GM18519 (cell line): Measurements from ENCODE around the gene RBM23.
"Not testable (repeated sequence)": the region's sequence is repeated elsewhere in the genome, so short reads cannot be mapped to it uniquely, and the experiment has no call there.

Experiments
- ATAC-seq: cut with Tn5 transposase; IDR thresholded peaks from one replicate; pipeline ENCODE4 v1.9.1; 2021; ENCODE audit warnings: mild to moderate bottlenecking, moderate library complexity; ENCODE audit not compliant: unreplicated experiment, low FRiP score

Gene RBM23

GRCh38 chr14:22870811-22871223, 48.1 kb downstream of the RBM23 start:
- ATAC-seq, result peak; percentile 39

DNA sequence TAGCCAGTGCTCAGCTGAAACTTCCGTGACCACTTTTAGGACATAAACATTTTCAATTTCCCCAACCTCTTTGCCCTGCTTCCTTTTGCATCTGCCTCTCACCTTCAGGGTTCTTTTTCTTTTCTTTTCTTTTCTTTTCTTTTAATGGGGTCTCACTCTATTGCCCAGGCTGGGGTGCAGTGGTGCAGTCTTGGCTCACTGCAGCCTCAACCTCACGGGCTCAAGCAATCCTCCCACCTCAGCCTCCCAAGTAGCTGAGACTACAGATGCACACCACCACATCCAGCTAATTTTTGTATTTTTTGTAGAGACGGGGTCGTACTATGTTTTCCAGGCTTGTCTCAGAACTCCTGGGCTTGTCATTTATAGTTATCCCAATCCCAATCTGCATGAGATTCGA, 52.1 kb downstream of the RBM23 start:
- ATAC-seq, result no peak

- ATAC-seq, result no peak
Observed at GRCh38 chr14:22865424-22866405, 53.2 kb downstream of the RBM23 start.

DNA sequence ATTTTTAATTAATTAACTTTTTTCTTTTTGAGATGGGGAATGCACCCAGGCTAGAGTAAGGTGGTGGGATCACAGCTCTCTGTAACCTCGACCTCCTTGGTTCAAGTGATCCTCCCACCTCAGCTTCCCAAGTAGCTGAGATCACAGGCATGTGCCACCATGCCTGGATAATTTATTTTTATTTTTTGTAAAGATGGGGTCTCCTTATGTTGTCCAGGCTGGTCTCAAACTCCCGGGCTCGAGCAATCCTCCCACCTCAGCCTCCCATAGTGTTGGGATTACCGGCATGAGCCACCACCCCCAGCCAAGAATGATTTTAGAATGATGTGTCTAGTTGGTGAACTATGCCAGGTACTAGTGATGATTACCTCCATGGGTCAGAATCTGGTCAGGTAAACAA, 54.0 kb downstream of the RBM23 start:
- ATAC-seq, result no peak

DNA sequence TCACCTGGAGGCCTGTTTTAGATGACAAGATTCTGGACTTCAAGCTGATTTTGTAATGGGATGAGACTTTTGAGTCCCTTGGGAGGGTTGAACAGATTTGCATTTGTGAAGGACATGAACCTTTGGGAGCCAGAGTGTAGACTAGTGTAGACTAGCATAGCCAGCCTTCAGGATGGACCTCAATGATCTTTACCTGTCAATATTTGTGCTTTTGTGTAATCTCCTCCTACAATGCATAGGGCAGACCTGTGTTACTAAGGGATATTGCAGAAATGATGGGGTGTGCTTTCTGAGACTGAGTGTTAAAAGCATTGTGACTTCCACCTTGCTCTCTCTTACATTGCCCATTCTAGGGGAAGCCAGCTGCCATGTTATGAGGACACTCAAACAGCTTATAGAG, 57.3 kb downstream of the RBM23 start:
- no peak for ATAC-seq

DNA sequence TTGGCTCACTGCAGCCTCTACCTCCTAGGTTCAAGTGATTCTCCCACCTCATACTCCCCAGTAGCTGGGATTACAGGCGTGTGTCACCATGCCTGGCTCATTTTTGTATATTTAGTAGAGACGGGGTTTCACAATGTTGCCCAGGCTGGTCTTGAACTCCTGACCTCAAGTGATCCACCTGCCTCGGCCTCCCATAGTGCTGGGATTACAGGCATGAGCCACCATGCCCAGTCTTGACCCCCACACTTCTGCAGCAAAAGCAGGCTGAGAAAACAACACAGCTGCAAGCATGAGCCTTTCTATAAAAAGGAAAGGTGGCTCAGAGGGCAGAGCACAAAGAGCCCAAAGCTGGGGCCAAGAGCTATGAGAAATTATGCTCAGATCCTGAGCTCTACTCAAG, 58.6 kb downstream of the RBM23 start:
- ATAC-seq, result not testable (repeated sequence)

DNA sequence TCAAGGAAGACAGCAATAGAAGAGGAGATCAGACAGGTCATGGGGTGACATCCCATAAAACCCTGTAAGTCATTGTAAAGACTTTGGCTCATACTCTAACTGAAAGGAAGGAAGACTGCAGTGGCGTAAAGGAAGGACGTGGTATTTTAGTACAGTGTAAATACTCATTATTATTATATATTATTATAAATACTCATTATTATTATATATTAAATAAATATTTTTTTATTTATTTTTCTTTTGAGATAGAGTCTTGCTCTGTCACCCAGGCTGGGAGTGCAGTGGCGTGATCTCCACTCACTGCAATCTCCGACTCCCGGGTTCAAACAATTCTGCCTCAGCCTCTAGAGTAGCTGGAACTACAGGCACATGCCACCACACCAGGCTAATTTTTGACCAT, 62.5 kb downstream of the RBM23 start:
- no peak for ATAC-seq

DNA sequence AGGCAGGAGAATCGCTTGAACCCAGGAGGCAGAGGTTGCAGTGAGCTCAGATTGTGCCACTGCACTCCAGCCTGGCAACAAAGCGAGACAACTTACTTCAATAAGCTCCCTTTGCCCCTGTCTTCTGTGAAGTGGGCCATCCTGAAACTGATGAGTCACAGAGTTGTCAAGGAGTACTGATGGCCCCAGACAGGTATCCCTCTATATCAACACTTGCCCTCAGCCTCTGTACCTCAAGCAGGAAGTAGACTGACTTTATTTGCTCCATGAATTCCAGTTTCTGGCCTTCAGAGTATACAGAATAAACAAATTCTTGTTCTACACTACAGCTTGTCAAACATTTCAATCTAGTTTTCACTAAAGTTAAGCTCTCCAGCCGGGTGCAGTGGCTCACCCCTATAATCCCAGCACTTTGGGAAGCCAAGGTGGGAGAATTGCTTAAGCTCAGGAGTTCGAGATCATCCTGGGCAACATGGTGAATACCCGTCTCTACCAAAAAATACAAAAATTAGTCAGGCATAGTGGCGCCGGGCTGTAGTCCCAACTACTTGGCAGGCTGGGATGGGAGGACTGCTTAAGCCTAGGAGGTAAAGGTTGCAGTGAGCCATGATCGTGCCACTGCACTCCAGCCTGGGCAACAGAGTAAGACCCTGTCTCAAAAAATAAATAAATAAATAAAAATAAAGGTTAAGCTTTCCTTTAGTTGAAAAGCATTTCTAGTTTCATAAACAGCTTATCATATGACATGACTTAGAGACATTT, 63.8 kb downstream of the RBM23 start:
- ATAC-seq, result no peak

DNA sequence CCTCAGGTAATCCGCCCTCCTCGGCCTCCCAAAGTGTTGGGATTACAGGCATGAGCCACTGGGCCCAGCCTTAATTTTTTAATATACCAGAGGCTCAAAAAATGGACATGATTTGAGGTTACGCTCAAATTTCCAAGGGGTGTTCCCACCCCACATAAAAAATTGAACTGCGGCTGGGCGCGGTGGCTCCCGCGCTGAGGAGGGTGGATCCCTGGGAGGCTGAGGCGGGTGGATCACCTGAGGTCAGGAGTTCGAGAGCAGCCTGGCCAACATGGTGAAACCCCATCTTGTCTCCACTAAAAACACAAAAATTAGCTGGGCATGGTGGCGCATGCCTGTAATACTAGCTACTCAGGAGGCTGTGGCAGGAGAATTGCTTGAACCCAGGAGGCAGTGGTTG, 64.7 kb downstream of the RBM23 start:
- ATAC-seq, result not testable (repeated sequence)

- no peak for ATAC-seq
Observed at GRCh38 chr14:22852940-22853767, 65.8 kb downstream of the RBM23 start.

DNA sequence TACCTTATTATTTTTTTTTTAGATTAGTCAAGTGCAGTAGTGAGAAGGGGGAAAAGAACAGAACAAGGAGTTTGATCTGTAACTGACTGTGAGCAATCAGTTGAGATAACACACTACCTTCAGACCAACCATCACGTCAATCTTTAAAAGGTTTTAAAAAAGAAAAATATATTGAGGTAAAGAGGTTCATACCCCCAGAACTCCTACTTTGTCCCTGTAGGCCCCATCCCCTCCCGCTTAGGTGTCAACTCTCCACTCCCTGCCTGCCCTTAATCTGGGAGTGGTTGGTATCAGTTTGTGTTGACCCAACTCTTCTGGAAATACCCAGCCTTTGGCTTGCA, 66.4 kb downstream of the RBM23 start:
- no peak for ATAC-seq

- ATAC-seq, result not testable (repeated sequence)
Observed at GRCh38 chr14:22852178-22852577, 66.8 kb downstream of the RBM23 start.

DNA sequence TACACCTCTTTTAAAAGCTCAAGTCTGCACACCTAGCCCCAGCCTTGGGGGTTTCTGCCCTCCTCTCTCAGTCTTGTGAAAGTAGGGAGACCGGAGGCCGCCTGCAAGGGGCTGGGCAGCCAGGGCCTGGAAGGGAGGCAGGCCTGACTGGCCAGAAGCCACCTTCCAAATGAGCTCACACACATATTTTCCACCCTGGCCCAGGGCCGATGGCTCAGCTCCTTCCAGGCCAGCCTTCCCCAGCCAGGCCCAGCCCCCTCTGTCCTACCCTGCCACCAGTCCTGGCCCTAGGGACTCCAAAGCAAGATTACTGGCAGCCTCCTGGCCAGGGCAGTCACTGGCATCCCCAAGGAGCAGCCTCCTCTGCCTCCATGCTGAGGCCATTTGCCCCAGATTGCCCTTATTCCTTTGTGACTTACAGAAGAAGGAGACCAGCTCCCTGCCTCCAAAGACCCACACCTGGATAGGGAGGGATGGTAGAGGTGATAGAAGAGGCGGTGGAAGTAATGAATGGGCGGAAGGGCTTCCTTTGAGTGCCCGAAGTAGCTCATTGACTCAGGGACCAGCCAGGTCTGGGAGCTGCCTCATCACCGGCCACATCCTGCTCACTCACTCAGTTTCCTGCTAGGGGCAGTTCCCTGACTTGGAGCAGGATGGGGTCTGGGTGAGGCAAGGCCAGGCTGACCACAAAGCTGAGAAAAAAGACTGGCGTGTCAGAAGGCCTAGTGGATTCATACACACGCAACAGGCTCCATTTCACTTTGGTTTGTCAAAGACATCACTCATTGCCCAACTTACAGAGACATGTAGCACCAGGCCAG, 67.8 kb downstream of the RBM23 start:
- ATAC-seq, result no peak

- ATAC-seq, result no peak
Observed at GRCh38 chr14:22849212-22849819, 69.6 kb downstream of the RBM23 start.

DNA sequence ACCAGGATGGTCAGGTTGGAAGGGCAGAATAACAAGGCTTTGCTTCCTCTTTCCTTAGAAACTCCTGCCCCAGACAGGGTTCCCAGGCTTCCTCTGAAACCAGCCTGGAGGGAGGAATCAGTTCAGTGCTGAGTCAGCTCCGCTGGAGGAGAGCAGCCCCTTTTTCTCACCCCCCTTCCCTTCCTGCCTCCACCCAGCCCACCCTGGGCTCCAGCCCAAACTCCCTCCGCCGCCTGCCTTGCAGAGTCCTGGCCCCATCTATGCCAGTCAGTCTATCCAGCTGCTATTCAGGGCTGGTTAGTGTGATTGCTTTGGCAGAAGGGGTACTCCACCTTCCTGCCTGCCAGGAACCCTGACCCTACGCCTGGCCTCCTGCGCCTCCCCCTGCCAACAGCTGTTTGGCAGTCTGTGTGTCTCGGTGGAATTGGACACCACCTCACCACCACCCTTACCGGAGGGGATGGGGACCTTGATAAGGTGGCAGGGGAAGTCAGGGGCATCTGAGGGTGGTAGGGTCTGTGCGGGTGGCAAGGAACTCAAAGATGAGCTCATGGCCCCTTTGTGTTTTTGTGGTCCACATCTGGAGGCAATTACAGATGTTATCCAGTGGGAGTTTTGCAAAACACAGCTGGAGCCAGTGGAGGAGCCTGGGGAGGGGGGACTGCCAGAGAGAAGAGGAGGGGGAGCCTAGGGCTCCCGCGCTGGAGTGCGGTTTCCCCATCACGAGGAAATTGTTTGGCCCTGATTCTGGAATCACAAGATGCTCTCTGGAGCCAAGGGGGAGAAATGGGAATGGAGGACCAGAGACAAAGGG, 70.4 kb downstream of the RBM23 start:
- no peak for ATAC-seq

- ATAC-seq, result no peak
Observed at GRCh38 chr14:22847661-22848341, 71.1 kb downstream of the RBM23 start.

- no peak for ATAC-seq
Observed at GRCh38 chr14:22846811-22847307, 72.1 kb downstream of the RBM23 start.
